ENCODE results near the gene MTMR12.
A peak's percentile ranks its signal among the peaks of the same experiment; 100 is the strongest.
"Not testable (repeated sequence)": the region's sequence is repeated elsewhere in the genome, so short reads cannot be mapped to it uniquely, and the experiment has no call there.

The MTMR12 gene

DNA sequence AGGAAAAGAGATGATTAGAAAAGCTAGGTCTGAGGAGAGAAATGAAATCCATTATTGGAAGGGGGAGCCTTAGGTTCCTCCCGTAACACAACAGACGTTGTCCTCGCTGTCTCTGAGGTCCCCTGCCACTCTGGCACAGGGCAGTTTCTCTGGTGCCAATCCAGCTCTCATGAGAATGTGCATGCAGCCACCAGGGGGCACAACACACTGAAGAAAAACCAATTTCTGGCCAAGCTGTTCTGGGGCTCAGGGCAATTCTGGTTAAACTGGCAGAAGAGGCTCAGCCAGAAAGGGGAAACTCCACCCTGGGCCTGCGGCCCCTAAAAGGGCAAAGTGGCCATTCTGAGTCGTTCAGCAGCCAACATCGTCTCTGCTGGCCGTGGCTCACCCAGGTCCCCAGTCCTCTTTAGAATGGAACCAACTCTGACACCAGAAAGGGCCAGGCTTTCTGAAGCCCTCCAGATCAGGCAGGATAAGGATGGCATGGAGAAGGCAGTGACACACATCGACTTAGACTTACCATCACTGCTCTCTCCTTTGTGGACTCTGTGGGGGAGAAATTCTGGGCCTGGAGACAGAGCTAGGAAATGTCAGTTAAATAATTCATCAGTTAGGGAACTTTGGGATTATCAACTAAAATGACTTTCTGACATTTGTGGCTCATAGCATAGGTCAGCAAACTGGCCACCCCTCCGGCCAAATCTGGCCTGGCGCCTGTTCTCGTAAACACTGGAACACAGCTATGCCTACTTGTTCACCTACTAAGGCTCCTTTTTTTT lies 80.1 kb downstream of the MTMR12 start:
- peak; percentile 65 for DNase-seq (ENCODE audit: low spot score)

DNA sequence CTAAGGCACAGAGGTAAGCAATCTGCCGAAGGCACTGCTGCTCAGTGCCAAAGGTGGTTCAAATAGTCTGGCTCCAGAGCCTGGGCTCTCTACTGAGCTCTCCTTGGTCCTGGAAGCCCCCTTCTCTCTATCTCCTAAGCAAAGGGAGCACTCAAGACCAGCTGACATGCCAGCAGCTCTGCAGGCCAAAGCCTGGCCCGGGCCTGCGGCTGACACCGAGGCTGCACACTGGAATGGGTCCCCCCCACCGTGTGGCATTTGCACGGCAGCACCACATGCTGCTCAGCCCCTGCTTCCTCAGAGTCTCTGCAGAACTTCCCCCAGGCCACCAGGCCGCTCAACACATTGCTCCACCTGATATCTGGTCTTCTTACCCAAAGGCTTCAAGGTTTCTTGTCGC lies 80.8 kb downstream of the MTMR12 start:
- DNase-seq (ENCODE audit: low spot score) = no peak

DNA sequence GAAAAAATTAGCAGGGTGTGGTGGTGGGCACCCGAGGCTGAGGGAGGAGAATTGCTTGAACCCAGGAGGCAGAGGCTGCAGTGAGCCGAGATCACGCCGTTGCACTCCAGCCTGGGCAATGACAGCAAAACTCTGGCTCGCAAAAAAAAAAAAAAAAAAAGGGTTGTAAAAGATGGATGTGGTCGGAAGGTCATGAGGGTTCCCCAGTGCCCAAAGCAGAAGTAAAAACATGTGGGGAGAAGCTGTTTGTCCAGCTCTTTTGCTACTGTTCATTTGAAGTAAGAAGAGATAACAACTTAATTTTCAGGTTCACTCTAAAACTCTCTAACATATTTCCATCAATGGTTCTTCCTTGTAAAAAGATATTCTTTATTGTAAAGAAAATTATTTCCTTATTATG lies 81.5 kb downstream of the MTMR12 start:
- no peak for DNase-seq (ENCODE audit: low spot score)

DNA sequence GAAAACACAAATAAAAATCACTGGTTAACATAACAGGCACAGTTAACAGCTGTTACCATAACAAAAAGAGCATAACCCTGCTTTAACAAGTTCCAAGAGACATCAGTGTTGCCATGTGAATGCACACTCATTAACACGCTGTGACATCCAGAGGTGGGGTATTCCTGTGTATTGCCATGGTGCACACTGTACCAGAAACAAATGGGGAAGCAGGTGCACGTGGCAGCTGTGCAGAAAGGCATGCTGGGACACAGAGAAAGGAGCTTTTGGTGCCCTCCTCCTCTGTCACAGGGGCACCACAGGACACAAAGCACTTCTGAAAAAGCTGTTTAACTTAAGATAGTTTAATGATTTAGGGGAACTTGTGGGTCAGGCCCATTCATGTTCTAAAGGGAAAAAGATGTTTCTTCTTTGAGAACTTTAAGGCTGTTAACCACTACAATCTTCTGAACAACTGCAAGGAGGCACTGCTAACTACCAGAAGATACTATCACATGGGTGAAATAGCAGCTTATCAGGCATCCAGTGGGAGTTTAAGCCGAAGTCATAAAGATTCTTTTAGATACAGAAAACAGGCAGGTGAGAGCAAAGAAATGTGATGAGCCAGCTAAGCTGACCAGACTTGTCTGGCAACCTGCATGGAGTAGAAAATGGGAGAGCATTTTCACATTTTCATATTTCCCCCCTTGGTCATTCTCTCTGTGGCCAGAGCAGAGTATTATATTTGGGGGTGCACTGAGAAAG lies 82.2 kb downstream of the MTMR12 start:
- DNase-seq (ENCODE audit: low spot score) = no peak

DNA sequence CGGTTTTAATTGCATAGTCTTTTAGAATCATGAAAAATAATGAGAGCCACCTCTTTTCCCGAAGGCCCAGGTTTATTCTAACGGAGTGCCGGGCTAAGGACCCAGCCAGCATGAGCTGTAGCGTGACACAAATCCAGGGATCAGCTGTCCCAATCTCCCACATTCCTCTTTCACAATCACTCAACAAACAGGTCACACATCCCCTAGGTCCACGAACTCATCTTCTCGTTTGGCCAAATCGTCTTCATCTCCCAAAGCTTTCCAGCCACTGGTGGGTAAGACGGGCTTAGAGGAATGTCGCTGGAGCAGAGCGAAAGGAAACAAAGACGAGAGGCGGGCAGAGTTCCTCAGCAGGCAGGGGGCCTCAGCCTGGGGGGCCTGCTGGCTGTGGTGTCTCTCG lies 83.2 kb downstream of the MTMR12 start:
- no peak for DNase-seq (ENCODE audit: low spot score)

DNA sequence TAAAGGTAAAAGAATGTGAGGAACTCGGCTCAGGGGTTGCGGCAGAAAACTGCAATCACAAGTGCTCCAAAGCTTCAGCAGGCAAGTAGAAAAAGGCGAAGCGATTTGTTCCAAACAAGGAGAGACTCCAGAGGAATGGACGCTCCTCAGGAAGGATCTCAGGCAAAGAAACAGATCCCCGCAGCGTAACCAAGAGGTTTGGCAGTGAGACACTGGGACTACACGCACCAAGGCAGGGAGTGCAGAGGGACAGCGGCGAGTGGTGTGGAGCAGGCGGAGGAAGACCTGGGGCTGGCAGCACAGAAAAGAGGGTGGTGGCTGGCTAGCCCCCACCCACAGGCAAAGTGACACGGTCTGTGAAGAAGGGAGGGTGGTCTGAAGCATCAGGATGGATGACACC lies 83.9 kb downstream of the MTMR12 start:
- no peak for DNase-seq (ENCODE audit: low spot score)

DNA sequence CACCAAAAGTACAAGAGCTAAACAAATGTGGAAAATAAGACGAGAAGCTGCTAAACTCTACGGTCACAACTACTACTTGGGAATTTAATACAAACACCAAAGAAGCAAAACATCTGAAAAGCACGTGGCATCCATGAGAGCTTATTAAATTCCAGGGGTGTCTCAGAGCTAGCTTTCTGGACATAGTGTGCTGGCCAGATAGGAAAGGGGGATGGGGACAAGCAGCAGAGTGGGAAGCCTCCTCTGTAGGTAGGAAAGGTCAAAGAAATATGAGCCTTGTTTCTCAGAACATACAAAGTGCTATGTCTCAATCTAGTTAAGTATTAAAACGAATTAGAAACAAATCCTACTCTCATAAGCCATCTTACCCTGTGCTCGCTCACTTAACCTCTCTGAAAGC lies 87.3 kb downstream of the MTMR12 start:
- DNase-seq (ENCODE audit: low spot score) = peak; percentile 32

DNA sequence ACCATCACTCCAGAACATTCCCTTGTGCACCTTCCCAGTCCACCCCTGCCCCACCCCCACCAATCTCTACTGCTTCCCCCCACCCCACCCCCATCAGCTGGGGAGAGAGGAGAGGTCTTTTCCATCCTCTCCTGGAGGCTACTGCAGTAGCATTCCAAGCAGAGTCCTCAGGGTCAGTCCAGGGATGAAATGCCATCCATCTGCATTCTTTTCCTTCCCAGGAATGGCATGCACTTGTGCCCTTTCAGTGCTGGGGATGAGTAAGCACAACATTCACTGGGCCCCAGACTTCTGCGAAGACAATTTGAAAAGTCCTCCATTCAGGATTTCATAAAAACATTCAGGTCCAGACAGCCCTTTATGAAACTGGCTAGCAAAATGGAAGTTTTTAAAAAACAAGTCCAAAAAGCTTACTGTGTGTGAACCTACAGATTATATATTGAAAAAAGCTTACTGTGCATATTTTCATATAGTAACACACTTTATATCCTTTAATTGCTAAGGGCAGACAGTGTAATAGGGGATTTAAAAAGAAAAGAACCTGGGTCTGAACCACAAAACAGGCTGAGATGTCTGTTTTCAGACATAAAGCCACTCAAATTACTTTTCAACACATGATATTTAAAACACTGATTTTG lies 88.6 kb downstream of the MTMR12 start:
- DNase-seq (ENCODE audit: low spot score) = peak; percentile 81

DNA sequence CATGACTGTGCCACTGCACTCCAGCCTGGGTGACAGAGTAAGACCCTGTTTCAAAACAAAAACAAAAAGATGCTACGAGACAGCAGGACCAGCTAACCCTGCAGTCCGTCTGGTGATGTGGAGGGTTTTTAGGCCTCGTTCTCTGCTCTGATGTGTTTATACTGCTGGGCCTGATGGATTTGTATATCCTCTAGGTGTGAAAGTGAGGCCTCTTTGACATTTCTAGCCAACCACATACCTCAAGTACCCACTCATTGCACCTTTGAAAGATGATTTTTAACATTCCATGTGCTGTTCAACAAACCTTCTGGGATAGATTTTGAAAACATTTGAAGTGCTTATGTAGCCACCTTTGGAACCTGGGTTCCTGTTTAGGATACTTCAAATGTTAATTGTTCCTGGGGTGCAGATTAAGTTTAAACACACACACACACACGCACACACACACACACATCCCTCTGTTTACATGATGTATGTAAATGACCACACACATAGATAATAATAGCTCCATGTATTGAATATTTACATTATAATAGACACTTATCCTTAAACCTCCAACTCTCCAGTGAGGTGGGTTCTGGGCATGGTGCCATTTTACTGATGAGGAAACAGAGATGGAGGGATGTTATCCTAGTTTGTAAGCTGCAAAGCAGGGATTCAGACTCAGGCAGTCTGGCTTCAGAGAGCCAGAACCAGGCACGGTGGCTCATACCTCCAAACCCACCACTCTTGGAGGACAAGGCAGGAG lies 89.8 kb downstream of the MTMR12 start:
- no peak for DNase-seq (ENCODE audit: low spot score)

DNA sequence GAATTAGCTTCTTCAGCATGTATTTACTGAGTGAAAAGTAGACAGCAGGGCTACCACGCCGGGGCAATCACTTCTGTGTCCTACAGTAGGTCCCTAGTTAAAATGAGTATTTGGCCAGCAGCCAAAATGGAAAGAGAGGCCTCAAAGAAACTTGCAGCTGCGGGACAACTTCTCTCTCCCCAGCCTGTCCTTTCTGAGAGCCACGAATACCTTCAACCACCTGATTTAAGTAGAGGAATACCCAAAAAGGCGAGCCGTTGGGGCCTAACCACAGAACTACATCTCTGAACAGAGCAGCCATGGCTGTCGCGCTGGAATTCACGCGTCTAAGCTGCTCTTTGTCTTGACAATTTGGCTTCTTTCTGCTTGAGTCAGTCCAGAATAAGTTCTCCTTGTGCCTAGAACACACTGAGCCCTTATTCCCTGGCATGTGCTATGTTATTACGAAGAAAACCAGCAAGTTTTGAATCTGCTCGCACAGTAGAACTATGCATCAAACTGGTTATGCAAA lies 94.8 kb downstream of the MTMR12 start:
- no peak for DNase-seq (ENCODE audit: low spot score)

DNA sequence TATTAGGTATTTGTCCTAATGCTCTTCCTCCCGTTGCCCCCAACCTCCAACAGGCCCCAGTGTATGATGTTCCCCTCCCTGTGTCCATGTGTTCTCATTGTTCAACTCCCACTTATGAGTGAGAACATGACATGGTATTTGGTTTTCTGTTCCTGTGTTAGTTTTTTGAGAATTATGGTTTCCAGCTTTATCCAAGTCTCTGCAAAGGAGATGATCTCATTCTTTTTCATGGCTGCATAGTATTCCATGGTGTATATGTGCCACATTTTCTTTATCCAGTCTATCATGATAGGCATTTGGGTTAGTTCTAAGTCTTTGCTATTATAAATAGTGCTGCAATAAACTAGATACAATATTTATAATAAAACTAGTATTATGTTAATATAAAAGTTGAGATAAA lies 98.4 kb downstream of the MTMR12 start:
- not testable (repeated sequence) for DNase-seq (ENCODE audit: low spot score)

DNA sequence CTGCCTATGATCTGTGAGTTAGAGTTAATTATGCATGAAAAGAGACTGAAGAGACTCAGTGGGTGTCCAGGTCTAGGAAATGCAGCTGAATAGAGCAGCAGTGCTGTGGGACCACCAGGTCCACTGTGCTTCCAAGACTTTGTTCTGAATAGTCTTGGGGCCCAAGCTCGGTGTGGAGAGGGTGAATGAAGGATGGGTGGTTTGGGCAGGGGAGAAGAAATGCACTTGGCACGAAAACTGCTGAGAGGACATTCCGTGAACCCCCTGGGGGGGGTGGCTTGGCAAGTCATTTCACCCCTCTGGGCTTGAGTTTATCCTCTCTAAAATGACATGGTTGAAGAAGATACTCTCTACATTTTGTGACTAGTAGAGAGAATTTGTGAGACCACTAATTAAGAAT lies 102.6 kb downstream of the MTMR12 start:
- no peak for DNase-seq (ENCODE audit: low spot score)

DNA sequence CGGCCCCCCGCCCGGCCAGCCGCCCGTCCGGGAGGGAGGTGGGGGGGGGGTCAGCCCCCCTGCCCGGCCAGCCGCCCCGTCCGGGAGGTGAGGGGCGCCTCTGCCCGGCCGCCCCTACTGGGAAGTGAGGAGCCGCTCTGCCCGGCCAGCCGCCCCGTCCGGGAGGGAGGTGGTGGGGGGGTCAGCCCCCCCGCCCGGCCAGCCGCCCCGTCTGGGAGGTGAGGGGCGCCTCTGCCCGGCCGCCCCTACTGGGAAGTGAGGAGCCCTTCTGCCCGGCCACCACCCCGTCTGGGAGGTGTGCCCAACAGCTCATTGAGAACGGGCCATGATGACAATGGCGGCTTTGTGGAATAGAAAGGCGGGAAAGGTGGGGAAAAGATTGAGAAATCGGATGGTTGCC lies 103.9 kb downstream of the MTMR12 start:
- DNase-seq (ENCODE audit: low spot score) = not testable (repeated sequence)

DNA sequence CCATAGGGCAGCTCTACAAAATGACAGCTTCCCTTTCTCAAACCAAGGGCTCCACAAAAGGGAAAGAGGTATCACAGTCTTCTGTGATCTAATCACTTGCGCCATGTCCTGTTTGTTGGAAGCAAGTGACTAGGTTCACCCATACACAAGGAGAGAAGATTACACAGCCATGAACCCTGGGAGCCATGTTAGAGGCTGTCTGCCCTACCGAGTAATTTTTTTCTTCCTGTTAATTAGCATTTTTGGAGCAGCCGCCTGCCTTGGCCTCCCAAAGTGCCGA lies 105.4 kb downstream of the MTMR12 start:
- DNase-seq (ENCODE audit: low spot score) = no peak

DNA sequence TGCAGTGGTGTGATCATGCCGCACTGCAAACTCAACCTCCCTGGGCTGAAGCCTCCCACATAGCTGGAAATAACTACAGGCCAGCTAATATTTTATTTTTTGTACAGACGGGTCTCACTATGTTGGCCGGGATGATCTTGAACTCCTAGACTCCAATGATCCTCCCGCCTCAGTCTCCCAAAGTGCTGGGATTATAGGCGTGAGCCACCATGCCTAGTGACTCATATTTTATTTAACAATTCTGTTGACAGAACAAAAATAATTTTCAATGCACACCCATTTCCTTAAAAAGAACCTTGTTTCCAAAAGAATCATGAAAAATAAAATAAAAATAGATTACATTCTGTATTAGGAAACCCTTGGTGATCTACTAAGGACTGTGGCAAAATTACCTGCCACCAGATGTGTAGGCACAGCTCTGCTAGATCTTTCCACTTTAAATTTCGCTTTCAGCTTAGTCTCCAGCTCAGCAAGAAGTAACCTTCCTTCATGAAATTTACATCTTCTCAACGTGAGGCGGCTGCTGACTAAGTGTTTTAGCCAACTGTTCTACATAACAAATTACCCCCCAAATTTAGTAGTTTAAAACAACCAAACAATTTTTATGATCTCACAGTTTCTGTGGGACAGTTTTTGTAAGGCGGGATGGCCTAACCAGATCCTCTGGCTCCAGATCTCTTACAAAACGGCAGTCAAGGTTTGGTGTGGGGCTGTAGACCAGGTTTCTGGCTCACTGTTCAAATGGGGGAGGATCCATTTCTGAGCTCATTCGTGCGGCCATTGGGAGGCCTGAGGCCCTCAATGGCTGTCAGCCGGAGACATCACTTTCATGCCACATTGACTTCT lies 106.0 kb downstream of the MTMR12 start:
- no peak for DNase-seq (ENCODE audit: low spot score)

DNA sequence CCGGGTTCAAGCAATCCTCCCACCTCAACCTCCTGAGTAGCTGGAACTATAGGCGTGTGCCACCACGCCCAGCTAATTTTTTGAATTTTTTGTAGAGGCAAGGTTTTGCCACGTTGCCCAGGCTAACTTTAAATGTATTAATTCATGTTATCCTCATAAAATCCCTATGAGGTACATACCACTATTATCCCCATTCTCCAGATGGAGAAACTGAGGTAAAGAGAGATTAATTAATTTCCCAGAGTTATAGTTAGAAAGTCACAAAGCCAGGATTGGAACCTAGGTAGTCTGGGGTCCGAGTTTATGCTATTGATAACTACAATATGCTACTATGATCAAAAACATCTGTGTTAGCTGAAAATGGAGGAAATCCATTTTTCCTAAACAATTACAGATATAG lies 106.7 kb downstream of the MTMR12 start:
- no peak for DNase-seq (ENCODE audit: low spot score)

DNA sequence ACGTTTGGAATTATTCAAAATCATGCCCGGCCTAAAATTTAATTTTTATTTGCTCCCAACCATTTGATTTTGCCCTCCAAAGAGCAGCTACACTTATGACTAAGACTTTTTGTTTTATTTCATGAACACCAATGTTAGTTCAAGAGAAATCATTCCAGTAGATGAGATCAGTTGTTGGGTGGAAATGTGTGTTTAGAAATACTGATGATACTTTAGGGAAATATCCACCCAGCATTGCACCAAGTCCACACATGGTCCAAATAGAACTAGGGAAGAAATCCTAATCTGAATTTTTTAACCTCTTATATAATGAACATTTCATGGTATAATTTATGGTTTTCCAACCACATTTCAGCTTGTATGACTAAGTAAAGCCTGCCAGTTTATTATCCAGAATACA lies 110.3 kb downstream of the MTMR12 start:
- peak; percentile 71 for DNase-seq (ENCODE audit: low spot score)

DNA sequence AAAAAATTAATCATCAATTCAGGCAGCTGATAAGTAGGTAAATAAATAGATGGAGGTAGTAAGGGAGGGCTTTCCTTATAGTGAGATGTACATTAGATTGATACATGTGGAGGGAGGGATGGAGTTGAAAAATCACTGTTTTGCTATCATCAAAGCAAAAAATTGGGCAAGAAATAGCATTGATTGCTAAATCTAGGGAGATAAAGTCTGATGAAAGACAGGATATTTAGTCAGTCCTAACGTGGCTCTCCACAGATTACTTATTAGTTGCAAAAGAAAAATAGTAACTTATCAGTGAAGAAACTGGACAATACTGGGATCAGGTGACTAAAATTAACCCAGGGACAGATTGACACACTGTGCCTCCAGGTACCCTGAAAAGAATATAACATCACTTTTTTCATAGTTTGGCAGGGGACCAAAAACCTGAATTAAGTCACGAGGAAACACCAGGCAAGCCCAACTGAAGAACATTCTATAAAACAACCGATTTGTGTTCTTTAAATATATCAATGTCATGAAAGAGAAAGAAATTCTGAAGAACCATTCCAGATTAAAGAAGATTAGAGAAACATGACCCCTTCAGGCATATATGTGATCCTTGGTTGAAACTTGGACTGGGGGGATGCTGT lies 111.5 kb downstream of the MTMR12 start:
- no peak for DNase-seq (ENCODE audit: low spot score)

DNA sequence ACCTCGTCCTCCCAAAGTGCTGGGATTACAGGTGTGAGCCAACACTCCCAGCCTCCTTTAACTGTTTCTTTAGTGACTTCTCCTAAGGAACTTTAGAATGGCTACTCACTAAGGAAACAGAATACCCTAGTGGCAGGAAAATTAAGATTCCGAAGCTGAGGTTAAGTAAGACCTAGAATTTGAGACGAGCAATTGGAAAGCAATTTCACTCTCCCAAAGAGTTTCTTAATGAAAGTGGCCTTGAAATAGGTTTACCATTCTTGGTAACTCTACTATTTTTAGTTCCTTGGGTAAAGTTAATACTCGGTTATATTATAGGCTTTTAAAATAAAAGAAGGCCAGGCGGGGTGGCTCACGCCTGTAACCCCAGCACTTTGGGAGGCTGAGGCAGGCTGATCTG lies 115.7 kb downstream of the MTMR12 start:
- DNase-seq (ENCODE audit: low spot score) = no peak

DNA sequence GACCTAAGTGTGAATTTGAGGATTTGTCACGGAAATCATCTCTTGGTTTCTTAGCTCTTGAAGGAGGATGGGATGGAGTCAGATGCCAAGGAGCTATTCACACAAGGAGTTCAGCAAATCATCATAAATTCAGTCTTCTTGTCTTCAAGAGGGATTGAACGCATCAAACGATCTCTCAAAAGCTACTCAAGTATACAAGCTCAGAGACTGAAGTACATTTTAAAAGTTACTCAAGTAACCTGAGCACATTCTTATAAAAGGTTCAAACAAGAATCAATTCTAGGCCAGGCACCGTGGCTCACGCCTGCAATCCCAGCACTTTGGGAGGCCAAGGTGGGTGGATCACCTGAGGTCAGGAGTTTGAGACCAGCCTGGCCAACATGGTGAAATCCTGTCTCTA lies 117.5 kb downstream of the MTMR12 start:
- DNase-seq (ENCODE audit: low spot score) = no peak

DNA sequence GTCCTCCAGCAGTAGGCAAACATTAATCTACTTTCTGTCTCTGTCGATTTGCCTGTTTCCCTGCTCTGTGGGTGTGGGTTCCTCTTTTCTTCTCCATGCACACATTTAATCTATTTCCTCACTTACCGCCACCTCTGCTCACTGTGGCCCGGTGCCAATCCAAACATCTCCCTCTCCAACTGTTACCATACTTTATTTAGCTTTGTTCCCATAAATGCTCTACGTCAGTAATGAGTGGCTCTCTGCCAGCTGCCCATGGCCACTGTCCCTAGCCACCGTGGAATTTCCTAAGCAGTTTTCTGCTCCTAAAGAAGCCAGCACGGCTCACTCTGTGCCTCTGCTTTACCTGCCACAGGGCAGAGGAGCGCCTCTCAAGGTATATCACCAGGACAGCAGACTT lies 119.1 kb downstream of the MTMR12 start:
- peak; percentile 29 for DNase-seq (ENCODE audit: low spot score)
